ENCODE results near the gene RNPEPL1.

RNPEPL1 gene

GRCh38 chr2:240626531-240627300 lies 58.4 kb downstream of the RNPEPL1 start:
- H2AK5ac ChIP-seq (ENCODE audit: low read depth, low read length): no peak overlapping the region
- DNase-seq (ENCODE audit: low spot score): no peak
- no peaks in the 10 kb centered on the region for H3K36me3 ChIP-seq (replicated peaks in 1 of 2; ENCODE audit: control insufficient read depth in 2 of 2, insufficient read depth in 2 of 2, low read length in 2 of 2)
- H3K4me1 ChIP-seq (ENCODE audit: control insufficient read depth in 2 of 2, insufficient read depth in 1 of 2, low read depth in 1 of 2, low read length in 2 of 2): peaks cover 10 to 15% of the 10 kb centered on the region in 2 donors
- no peak overlapping the region for H2BK5ac ChIP-seq (ENCODE audit: low read length)
- no peak overlapping the region for H3K4ac ChIP-seq (ENCODE audit: low read length)
- no peak overlapping the region for H3K27ac ChIP-seq (replicated peaks; ENCODE audit: low read length)
- no peak overlapping the region for H4K91ac ChIP-seq (ENCODE audit: low read depth, low read length, poor library complexity)
- H3K79me1 ChIP-seq (ENCODE audit: low read depth, low read length): peaks cover 3% of the 10 kb centered on the region
- H2BK12ac ChIP-seq (ENCODE audit: low read length): no peak overlapping the region
- H2BK15ac ChIP-seq (ENCODE audit: low read length): no peak overlapping the region
- H3K23ac ChIP-seq (ENCODE audit: low read depth, low read length, poor library complexity): peak overlapping the region; percentile 11
- peak overlapping the region; percentile 63 for H3K14ac ChIP-seq (ENCODE audit: low read length)
- H2BK120ac ChIP-seq (ENCODE audit: low read depth, low read length): no peak overlapping the region
- H3K9ac ChIP-seq (ENCODE audit: low read depth, low read length, poor library complexity): no peak overlapping the region
- WGBS, 2 donors (ENCODE audit: extremely low coverage in 2 of 2, insufficient read length in 2 of 2, insufficient replicate concordance in 1 of 2): no CpG with 5 or more reads among the region's 21 CpGs
- no peaks in the 10 kb centered on the region for H3K27me3 ChIP-seq (ENCODE audit: control insufficient read depth in 3 of 3, insufficient read depth in 3 of 3, low read depth in 1 of 3, low read length in 3 of 3)
- H3K18ac ChIP-seq (ENCODE audit: low read length): peak overlapping the region; percentile 35
- H3K4me2 ChIP-seq (ENCODE audit: insufficient read depth, low read length, poor library complexity, severe bottlenecking): no peak overlapping the region
- H3K9me3 ChIP-seq (replicated peaks in 1 of 2; ENCODE audit: control insufficient read depth in 2 of 2, insufficient read depth in 1 of 2, low read depth in 1 of 2, low read length in 2 of 2): peaks cover 0 to 2% of the 10 kb centered on the region in 2 donors
- peak overlapping the region; percentile 88 for H2AFZ ChIP-seq (ENCODE audit: low read length)
- peak overlapping the region; percentile 30 for H4K8ac ChIP-seq (ENCODE audit: low read depth, low read length)
- H3K4me3 ChIP-seq (ENCODE audit: low read length in 2 of 2): no peak overlapping the region

GRCh38 chr2:240627736-240628506 lies 59.6 kb downstream of the RNPEPL1 start:
- no peak for DNase-seq (ENCODE audit: low spot score)
- Histone ChIP-seq H3K14ac (ENCODE audit: low read length) (peak overlapping the region; percentile 56), H2AK5ac (ENCODE audit: low read depth, low read length) (peak overlapping the region; percentile 19), H2BK120ac (ENCODE audit: low read depth, low read length) (no peak overlapping the region), H3K27me3 (ENCODE audit: control insufficient read depth in 3 of 3, insufficient read depth in 3 of 3, low read depth in 1 of 3, low read length in 3 of 3) (no peaks in the 10 kb centered on the region), H3K79me1 (ENCODE audit: low read depth, low read length) (peaks cover 3% of the 10 kb centered on the region), H3K4me3 (ENCODE audit: low read length in 2 of 2) (no peak overlapping the region), H4K8ac (ENCODE audit: low read depth, low read length) (no peak overlapping the region), H3K36me3 (replicated peaks in 1 of 2; ENCODE audit: control insufficient read depth in 2 of 2, insufficient read depth in 2 of 2, low read length in 2 of 2) (no peaks in the 10 kb centered on the region), H3K4ac (ENCODE audit: low read length) (no peak overlapping the region), H3K9me3 (replicated peaks in 1 of 2; ENCODE audit: control insufficient read depth in 2 of 2, insufficient read depth in 1 of 2, low read depth in 1 of 2, low read length in 2 of 2) (peaks cover 0 to 9% of the 10 kb centered on the region in 2 donors), H3K27ac (replicated peaks; ENCODE audit: low read length) (no peak overlapping the region), H3K23ac (ENCODE audit: low read depth, low read length, poor library complexity) (no peak overlapping the region), H2BK12ac (ENCODE audit: low read length) (no peak overlapping the region), H2BK5ac (ENCODE audit: low read length) (no peak overlapping the region), H2BK15ac (ENCODE audit: low read length) (peak overlapping the region; percentile 24), H4K91ac (ENCODE audit: low read depth, low read length, poor library complexity) (no peak overlapping the region), H2AFZ (ENCODE audit: low read length) (no peak overlapping the region), H3K9ac (ENCODE audit: low read depth, low read length, poor library complexity) (no peak overlapping the region), H3K4me1 (ENCODE audit: control insufficient read depth in 2 of 2, insufficient read depth in 1 of 2, low read depth in 1 of 2, low read length in 2 of 2) (peaks cover 10 to 13% of the 10 kb centered on the region in 2 donors), H3K4me2 (ENCODE audit: insufficient read depth, low read length, poor library complexity, severe bottlenecking) (no peak overlapping the region), H3K18ac (ENCODE audit: low read length) (peak overlapping the region; percentile 28)
- WGBS, 2 donors (ENCODE audit: extremely low coverage in 2 of 2, insufficient read length in 2 of 2, insufficient replicate concordance in 1 of 2): no CpG with 5 or more reads among the region's 17 CpGs

DNA sequence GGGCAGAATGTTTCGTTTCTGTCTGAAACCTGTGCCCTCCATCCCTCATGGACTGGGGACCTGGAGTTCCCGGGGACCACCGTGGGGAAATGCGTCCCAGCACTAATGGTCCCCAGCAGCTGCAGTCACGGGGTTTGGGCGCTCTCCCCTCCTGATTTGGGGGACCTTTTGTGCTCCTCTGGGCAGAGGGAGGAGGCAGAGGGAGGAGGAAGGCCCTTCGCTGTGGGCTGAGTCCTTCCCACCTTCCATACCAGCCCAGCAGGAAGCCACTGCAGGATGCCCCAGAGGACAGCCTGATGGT lies 60.2 kb downstream of the RNPEPL1 start:
- peaks cover 3% of the 10 kb centered on the region for H3K79me1 ChIP-seq (ENCODE audit: low read depth, low read length)
- no peak overlapping the region for H3K9ac ChIP-seq (ENCODE audit: low read depth, low read length, poor library complexity)
- H3K4me2 ChIP-seq (ENCODE audit: insufficient read depth, low read length, poor library complexity, severe bottlenecking): no peak overlapping the region
- no peak overlapping the region for H3K27ac ChIP-seq (replicated peaks; ENCODE audit: low read length)
- no peak overlapping the region for H3K4ac ChIP-seq (ENCODE audit: low read length)
- peaks cover 10 to 13% of the 10 kb centered on the region in 2 donors for H3K4me1 ChIP-seq (ENCODE audit: control insufficient read depth in 2 of 2, insufficient read depth in 1 of 2, low read depth in 1 of 2, low read length in 2 of 2)
- no peak overlapping the region for H4K91ac ChIP-seq (ENCODE audit: low read depth, low read length, poor library complexity)
- H2BK5ac ChIP-seq (ENCODE audit: low read length): no peak overlapping the region
- WGBS, 2 donors (ENCODE audit: extremely low coverage in 2 of 2, insufficient read length in 2 of 2, insufficient replicate concordance in 1 of 2): no CpG with 5 or more reads among the region's 7 CpGs
- peaks cover 0 to 9% of the 10 kb centered on the region in 2 donors for H3K9me3 ChIP-seq (replicated peaks in 1 of 2; ENCODE audit: control insufficient read depth in 2 of 2, insufficient read depth in 1 of 2, low read depth in 1 of 2, low read length in 2 of 2)
- no peaks in the 10 kb centered on the region for H3K27me3 ChIP-seq (ENCODE audit: control insufficient read depth in 3 of 3, insufficient read depth in 3 of 3, low read depth in 1 of 3, low read length in 3 of 3)
- H3K14ac ChIP-seq (ENCODE audit: low read length): no peak overlapping the region
- peak overlapping the region; percentile 19 for H2AK5ac ChIP-seq (ENCODE audit: low read depth, low read length)
- H2BK15ac ChIP-seq (ENCODE audit: low read length): no peak overlapping the region
- no peak overlapping the region for H3K23ac ChIP-seq (ENCODE audit: low read depth, low read length, poor library complexity)
- H3K36me3 ChIP-seq (replicated peaks in 1 of 2; ENCODE audit: control insufficient read depth in 2 of 2, insufficient read depth in 2 of 2, low read length in 2 of 2): no peaks in the 10 kb centered on the region
- no peak overlapping the region for H2AFZ ChIP-seq (ENCODE audit: low read length)
- H3K18ac ChIP-seq (ENCODE audit: low read length): peak overlapping the region; percentile 64
- H2BK12ac ChIP-seq (ENCODE audit: low read length): no peak overlapping the region
- H3K4me3 ChIP-seq (ENCODE audit: low read length in 2 of 2): no peak overlapping the region
- no peak overlapping the region for H4K8ac ChIP-seq (ENCODE audit: low read depth, low read length)
- no peak overlapping the region for H2BK120ac ChIP-seq (ENCODE audit: low read depth, low read length)
- DNase-seq (ENCODE audit: low spot score): no peak
